Mesendoderm (in vitro differentiated cells): ENCODE results near the gene CCDC7. TPM values are rescaled to one million over a fixed set of nuclear protein-coding genes. Genes with fewer than 3 reads are reported as not detected.
"Not testable (repeated sequence)": the region's sequence is repeated elsewhere in the genome, so short reads cannot be mapped to it uniquely, and the experiment has no call there.

Experiments
- DNase-seq: peaks from one replicate; pipeline ENCODE4 v3.0.0; 2013
- H2AK5ac ChIP-seq: 2 replicates; pipeline ENCODE4 v1.6.1; 2013; ENCODE audit warnings: low read length, inconsistent platforms
- H2BK120ac ChIP-seq: 2 replicates; pipeline ENCODE4 v1.6.1; 2013; ENCODE audit warnings: low read depth, mild to moderate bottlenecking, low read length, moderate library complexity, mixed read lengths
- H2BK15ac ChIP-seq: replicated peaks from 2 replicates; pipeline ENCODE4 v1.6.1; 2013; ENCODE audit warnings: low read depth, mild to moderate bottlenecking, moderate library complexity
- H2BK5ac ChIP-seq: 2 replicates; pipeline ENCODE4 v1.6.1; 2013; ENCODE audit warnings: low read length, inconsistent platforms
- H3K18ac ChIP-seq: 2 replicates; pipeline ENCODE4 v1.6.1; 2013; ENCODE audit warnings: mild to moderate bottlenecking, low read length, mixed read lengths
- H3K23ac ChIP-seq: one replicate; pipeline ENCODE4 v1.6.1; 2013; ENCODE audit warnings: low read length
- H3K27ac ChIP-seq: 2 replicates; pipeline ENCODE4 v1.5.1; 2013; ENCODE audit warnings: low read depth, mild to moderate bottlenecking, inconsistent platforms, low read length, moderate library complexity
- H3K27me3 ChIP-seq: 2 replicates; pipeline ENCODE4 v1.6.1; 2013; ENCODE audit warnings: low read length, control low read depth, mild to moderate bottlenecking, inconsistent platforms; ENCODE audit not compliant: insufficient read depth, poor library complexity
- H3K36me3 ChIP-seq: 2 replicates; pipeline ENCODE4 v1.6.1; 2013; ENCODE audit warnings: low read length, inconsistent platforms; ENCODE audit not compliant: control insufficient read depth, insufficient read depth
- H3K4ac ChIP-seq: one replicate; pipeline ENCODE4 v1.6.1; 2013; ENCODE audit warnings: low read depth, mild to moderate bottlenecking, low read length, moderate library complexity
- H3K4me1 ChIP-seq: 2 replicates; pipeline ENCODE4 v1.6.1; 2013; ENCODE audit warnings: low read depth, low read length, inconsistent platforms; ENCODE audit not compliant: control insufficient read depth
- H3K4me2 ChIP-seq: 2 replicates; pipeline ENCODE4 v1.6.1; 2013; ENCODE audit warnings: low read length
- H3K4me3 ChIP-seq: 2 replicates; pipeline ENCODE4 v1.5.1; 2013; ENCODE audit warnings: mild to moderate bottlenecking, low read length
- H3K56ac ChIP-seq: one replicate; pipeline ENCODE4 v1.6.1; 2013; ENCODE audit warnings: low read length
- H3K79me1 ChIP-seq: 2 replicates; pipeline ENCODE4 v1.6.1; 2013; ENCODE audit warnings: low read length, inconsistent platforms
- H3K79me2 ChIP-seq: 2 replicates; pipeline ENCODE4 v1.6.1; 2013; ENCODE audit warnings: mild to moderate bottlenecking, low read length; ENCODE audit not compliant: control insufficient read depth, insufficient read depth
- H3K9ac ChIP-seq: 2 replicates; pipeline ENCODE4 v1.6.1; 2013; ENCODE audit warnings: low read length, inconsistent platforms
- H4K5ac ChIP-seq: one replicate; pipeline ENCODE4 v1.6.1; 2013; ENCODE audit warnings: low read length
- H4K8ac ChIP-seq: one replicate; pipeline ENCODE4 v1.6.1; 2013; ENCODE audit warnings: low read depth, mild to moderate bottlenecking, control low read depth, low read length, moderate library complexity
- WGBS: extraction: QIAGEN DNeasy Blood & Tissue Kit; methylation state at CpG from one replicate; pipeline ENCODE4 v1.1.7; 2013; ENCODE audit warnings: low lambda C conversion rate, missing lambda C conversion rate; ENCODE audit not compliant: insufficient coverage; ENCODE audit errors: extremely low coverage; 5-methylcytosine and 5-hydroxymethylcytosine counted together
- polyA plus RNA-seq, 2 experiments: library from polyadenylated mRNA; stranded (reverse); fragments of 200-250 nt; gene quantifications; one replicate each; pipeline ENCODE4 v1.2.3, GENCODE V29; 2013

The CCDC7 gene
- polyA plus RNA-seq (2013, experiment 1 of 2): 0.63 TPM
- polyA plus RNA-seq (2013, experiment 2 of 2): 0.41 TPM

DNA sequence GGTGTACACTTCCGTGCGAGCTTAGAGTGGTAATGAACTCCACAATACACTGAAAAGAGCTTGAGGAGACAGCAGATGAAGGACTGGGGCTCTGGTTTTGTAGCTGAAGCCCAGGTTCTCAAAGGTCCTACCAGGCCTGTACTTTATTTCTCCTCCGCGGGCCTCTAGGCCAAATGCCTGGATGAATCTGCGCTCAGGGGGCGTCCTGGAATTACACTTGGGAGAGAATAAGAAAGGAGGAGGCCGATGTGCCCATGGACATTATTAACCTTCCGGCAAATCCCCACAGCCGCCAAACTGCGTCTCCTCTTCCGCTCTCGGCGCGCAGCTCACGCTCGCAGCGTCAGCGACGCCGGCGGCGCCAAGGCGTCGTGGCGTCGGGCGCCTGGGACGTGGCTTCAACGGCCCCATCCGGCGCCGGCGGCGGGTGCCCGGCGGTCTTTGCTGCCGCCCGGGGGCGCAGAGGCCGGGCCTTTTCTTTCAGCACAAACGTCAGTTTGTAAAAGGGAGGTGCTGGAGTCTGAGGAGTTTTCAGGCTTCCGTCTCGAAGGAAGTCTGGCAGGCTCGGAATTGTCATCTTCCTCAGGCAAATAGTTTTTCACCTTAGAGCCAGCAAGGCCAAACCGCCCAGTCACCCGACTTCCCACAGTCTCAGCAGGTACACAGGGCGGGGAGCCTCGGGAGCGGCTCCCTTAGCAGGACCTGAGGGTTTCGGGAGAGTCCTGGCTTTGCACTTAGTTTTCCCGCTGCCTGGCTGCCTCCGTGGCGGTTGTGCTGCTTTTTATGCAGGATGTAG, at the start of gene CCDC7:
TSS of gene CCDC7 (plus strand) at position 401 of the 796 bp plus-strand sequence. CDS start 5,503 bp downstream, outside the sequence.
- no peaks in the 10 kb centered on the region for H3K36me3 ChIP-seq
- H2AK5ac ChIP-seq: no peak within 1 kb of the TSS
- H2BK5ac ChIP-seq: peak within 1 kb of the TSS; percentile 14
- peak; percentile 93 for DNase-seq
- WGBS: no CpG with 5 or more reads among the region's 53 CpGs
- H3K4me3 ChIP-seq: peak within 1 kb of the TSS; percentile 47
- peak within 1 kb of the TSS; percentile 59 for H3K23ac ChIP-seq
- peak within 1 kb of the TSS; percentile 75 for H3K4me2 ChIP-seq
- H3K18ac ChIP-seq: peak within 1 kb of the TSS; percentile 94
- H3K79me2 ChIP-seq: no peaks in the 10 kb centered on the region
- H3K56ac ChIP-seq: peak within 1 kb of the TSS; percentile 88
- H4K5ac ChIP-seq: peak within 1 kb of the TSS; percentile 100
- H3K4me1 ChIP-seq: no peaks in the 10 kb centered on the region
- peak within 1 kb of the TSS; percentile 94 for H3K4ac ChIP-seq
- no peaks in the 10 kb centered on the region for H3K27me3 ChIP-seq
- H2BK15ac ChIP-seq: no peak within 1 kb of the TSS
- H2BK120ac ChIP-seq: no peak within 1 kb of the TSS
- H4K8ac ChIP-seq: peak within 1 kb of the TSS; percentile 100
- peak within 1 kb of the TSS; percentile 79 for H3K9ac ChIP-seq
- H3K27ac ChIP-seq: peak within 1 kb of the TSS; percentile 81
- no peaks in the 10 kb centered on the region for H3K79me1 ChIP-seq

DNA sequence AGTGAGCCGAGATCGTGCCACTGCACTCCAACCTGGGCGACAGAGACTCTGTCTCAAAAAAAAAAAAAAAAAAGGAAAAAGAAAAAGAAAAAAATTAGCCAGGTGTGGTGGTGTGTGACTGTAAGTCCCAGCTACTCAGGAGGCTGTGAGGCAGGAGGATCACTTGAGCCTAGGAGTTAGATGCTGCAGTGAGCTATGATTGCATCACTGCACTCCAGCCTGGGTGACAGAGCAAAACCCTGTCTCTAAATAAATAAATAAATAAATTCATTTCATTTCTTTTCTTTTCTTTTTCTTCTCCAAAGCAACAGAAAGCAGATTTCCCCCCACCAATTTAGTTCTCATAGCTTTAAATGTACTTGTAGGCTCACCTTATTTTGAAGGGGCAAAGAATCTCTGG, 48.8 kb upstream of the CCDC7 start:
- not testable (repeated sequence) for H3K36me3 ChIP-seq, H3K79me1 ChIP-seq, H3K56ac ChIP-seq, H3K4me1 ChIP-seq, H3K23ac ChIP-seq, H3K79me2 ChIP-seq, H3K27me3 ChIP-seq, DNase-seq, H3K27ac ChIP-seq, H2BK120ac ChIP-seq, H4K5ac ChIP-seq, H3K4ac ChIP-seq, H4K8ac ChIP-seq, H3K4me2 ChIP-seq, H2BK15ac ChIP-seq, H3K4me3 ChIP-seq, H2AK5ac ChIP-seq, H3K9ac ChIP-seq, H2BK5ac ChIP-seq, H3K18ac ChIP-seq
- WGBS: no CpG with 5 or more reads among the region's 3 CpGs

GRCh38 chr10:32399720-32400119, 46.2 kb upstream of the CCDC7 start:
- not testable (repeated sequence) for H4K8ac ChIP-seq, H2BK5ac ChIP-seq, H3K56ac ChIP-seq, H3K4me2 ChIP-seq, H3K4me1 ChIP-seq, H3K36me3 ChIP-seq, H4K5ac ChIP-seq, H3K23ac ChIP-seq, H3K79me1 ChIP-seq, DNase-seq, H3K9ac ChIP-seq, H3K18ac ChIP-seq, H3K27ac ChIP-seq, H2BK15ac ChIP-seq, H3K79me2 ChIP-seq, H2AK5ac ChIP-seq, H3K27me3 ChIP-seq, H2BK120ac ChIP-seq, H3K4me3 ChIP-seq, H3K4ac ChIP-seq
- WGBS: no CpG with 5 or more reads among the region's 3 CpGs

GRCh38 chr10:32400961-32401360, 45.0 kb upstream of the CCDC7 start:
- Histone ChIP-seq H3K79me2 (no peaks in the 10 kb centered on the region), H3K27me3 (no peaks in the 10 kb centered on the region), H3K23ac (no peak overlapping the region), H3K27ac (no peak overlapping the region), H3K18ac (no peak overlapping the region), H4K5ac (no peak overlapping the region), H2AK5ac (no peak overlapping the region), H3K56ac (no peak overlapping the region), H2BK5ac (no peak overlapping the region), H3K4me2 (no peak overlapping the region), H3K79me1 (no peaks in the 10 kb centered on the region), H3K4ac (no peak overlapping the region), H3K9ac (no peak overlapping the region), H3K4me3 (no peak overlapping the region), H2BK120ac (no peak overlapping the region), H4K8ac (no peak overlapping the region), H2BK15ac (no peak overlapping the region), H3K4me1 (no peaks in the 10 kb centered on the region), H3K36me3 (no peaks in the 10 kb centered on the region)
- DNase-seq: no peak

DNA sequence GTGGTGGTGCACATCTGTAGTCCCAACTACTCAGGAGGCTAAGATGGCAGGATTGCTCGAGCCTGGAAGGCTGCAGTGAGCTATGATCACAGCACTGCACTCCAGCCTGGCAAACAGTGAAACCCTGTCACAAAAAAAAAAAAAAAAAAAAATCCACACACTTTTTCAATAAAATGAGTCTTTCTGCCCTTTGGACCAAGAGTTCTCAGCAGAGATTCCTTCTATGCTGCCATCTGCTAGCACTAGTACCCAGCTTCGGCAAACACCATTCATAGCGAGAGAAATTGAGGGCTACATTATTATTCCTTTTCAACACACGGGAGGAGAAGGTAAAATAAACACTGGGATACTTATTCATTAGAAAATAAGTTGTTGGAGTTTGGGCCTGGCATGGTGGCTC, 43.4 kb upstream of the CCDC7 start:
- Histone ChIP-seq H3K36me3 (no peaks in the 10 kb centered on the region), H4K5ac (no peak overlapping the region), H2BK5ac (no peak overlapping the region), H3K9ac (no peak overlapping the region), H3K79me1 (no peaks in the 10 kb centered on the region), H3K18ac (no peak overlapping the region), H3K23ac (no peak overlapping the region), H2BK15ac (no peak overlapping the region), H3K4me3 (no peak overlapping the region), H3K56ac (no peak overlapping the region), H3K79me2 (no peaks in the 10 kb centered on the region), H3K4me1 (no peaks in the 10 kb centered on the region), H4K8ac (no peak overlapping the region), H3K27ac (no peak overlapping the region), H3K4me2 (no peak overlapping the region), H3K27me3 (no peaks in the 10 kb centered on the region), H2BK120ac (no peak overlapping the region), H3K4ac (no peak overlapping the region), H2AK5ac (no peak overlapping the region)
- WGBS: no CpG with 5 or more reads among the region's 4 CpGs
- DNase-seq: no peak

DNA sequence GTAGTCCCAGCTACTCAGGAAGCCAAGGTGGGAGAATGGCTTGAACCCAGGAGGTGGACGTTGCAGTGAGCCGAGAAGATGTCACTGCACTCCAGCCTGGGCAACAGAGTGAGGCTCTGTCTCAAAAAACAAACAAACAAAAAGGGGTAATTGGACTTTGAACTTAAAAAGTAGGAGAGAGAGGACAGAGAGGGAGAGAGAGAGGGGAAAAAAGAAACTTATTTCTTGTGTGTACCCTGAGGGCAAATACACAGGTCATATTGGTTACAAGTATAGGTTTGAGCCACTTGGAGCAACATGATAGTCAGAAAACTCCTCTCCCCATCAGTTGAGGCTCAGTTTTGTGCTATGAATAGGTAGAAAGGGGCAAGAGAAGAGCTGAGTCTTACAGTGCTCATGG, 42.8 kb upstream of the CCDC7 start:
- Histone ChIP-seq H3K56ac (no peak overlapping the region), H3K9ac (no peak overlapping the region), H3K4ac (no peak overlapping the region), H4K8ac (no peak overlapping the region), H4K5ac (no peak overlapping the region), H3K27ac (no peak overlapping the region), H2AK5ac (no peak overlapping the region), H3K79me2 (no peaks in the 10 kb centered on the region), H3K18ac (no peak overlapping the region), H3K4me1 (no peaks in the 10 kb centered on the region), H3K4me2 (no peak overlapping the region), H2BK15ac (no peak overlapping the region), H3K27me3 (no peaks in the 10 kb centered on the region), H2BK5ac (no peak overlapping the region), H3K4me3 (no peak overlapping the region), H3K79me1 (no peaks in the 10 kb centered on the region), H3K23ac (no peak overlapping the region), H2BK120ac (no peak overlapping the region), H3K36me3 (no peaks in the 10 kb centered on the region)
- WGBS: no CpG with 5 or more reads among the region's 2 CpGs
- no peak for DNase-seq
